HG02852 (cell line): ENCODE measurements around the gene SMYD3.

Source experiments
- ATAC-seq: cut with Tn5 transposase; IDR thresholded peaks from one replicate; pipeline ENCODE4 v1.9.1; 2021; ENCODE audit warnings: mild to moderate bottlenecking, moderate library complexity; ENCODE audit not compliant: unreplicated experiment

The SMYD3 gene

DNA sequence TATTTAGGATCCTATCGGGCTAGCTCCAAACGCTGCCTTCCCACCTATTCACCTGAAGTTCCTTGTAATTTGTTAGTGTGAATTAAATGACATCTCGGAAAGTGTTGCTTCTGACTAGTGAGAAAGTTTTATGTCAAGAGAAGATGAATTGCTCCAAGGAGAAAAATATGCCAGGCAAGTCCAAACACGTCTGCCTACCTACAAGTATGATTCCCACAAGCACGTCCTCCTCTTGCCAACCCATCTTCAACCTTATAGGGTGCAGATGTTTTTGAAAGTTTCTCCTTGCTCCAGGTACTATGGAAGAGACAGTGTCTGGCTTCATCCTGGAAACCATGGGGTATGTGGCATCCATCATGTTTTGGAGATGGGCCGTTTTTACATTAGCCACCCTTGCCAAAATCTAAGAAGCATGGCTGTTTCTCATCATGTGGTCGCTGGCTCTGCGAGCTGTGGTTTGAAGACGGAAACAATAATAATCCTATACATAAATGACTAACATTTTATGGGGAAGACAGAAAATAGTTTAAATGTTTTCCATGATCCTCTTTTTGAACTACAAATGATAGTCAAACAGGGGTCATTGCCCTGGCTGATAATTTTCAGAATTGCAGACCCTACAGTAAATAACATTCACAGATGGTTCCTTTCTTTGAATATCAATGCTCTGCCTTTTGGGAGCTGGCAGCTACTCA lies 505.8 kb downstream of the SMYD3 start:
- ATAC-seq, result no peak

GRCh38 chr1:246000638-246001015 lies 506.5 kb downstream of the SMYD3 start:
- no peak for ATAC-seq

- peak; percentile 78 for ATAC-seq
These were observed 507.1 kb downstream of the SMYD3 start for GRCh38 chr1:245999697-246000637.

- ATAC-seq, result no peak
These were observed 509.4 kb downstream of the SMYD3 start for GRCh38 chr1:245997471-245998258.

- no peak for ATAC-seq
These were observed 510.3 kb downstream of the SMYD3 start for GRCh38 chr1:245996811-245997210.

DNA sequence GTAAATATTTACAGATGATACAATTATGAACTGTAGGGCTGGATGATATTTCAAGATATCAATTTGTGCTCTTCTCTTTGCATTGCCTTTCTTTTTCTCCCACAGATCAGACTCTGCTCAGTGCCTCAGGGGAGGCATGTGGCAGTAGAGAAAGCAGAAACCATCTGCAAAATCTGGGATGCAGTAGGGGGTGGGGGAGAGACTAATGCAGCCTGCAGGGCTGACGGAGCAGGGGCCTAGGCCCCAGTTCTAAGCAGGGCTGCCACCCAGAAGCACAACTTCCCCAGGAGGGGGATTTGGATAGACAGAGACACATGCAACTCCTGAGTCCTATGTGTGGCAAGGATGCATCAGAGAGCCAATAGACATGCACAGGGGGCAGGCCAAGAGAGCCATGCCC lies 511.6 kb downstream of the SMYD3 start:
- no peak for ATAC-seq

GRCh38 chr1:245991266-245991665 lies 515.8 kb downstream of the SMYD3 start:
- ATAC-seq, result no peak

DNA sequence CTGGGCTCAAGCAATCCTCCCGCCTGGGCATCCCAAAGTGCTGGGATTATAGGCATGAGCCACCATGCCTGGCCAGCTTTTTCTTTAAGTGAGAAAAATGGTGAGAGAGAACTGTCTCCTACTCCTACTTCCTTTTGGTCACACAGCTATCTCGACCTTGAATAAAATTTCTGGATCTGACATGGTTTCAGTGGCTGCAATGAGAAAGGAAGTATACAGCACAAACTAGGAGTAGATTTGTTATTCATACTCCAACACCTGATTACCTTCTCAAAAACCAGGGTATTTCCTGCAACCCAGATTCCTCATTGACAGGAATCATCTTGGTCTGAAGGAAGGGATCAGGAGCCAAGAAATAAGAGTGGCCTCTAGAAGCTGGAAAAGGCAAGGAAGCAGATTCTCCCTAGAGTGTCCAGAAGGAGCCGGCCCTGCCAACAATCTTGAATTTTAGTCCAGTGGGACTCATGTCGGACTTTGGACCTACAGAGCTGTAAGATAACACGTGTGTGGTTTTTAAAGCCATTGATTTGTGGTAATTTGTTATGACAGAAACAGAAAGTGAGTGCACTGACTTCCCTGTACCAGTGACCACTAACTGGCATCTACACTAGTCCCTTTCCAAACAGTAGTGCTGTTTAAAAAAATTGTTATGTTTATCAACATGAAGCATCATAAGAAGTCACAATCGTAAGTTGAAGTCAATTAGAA lies 516.6 kb downstream of the SMYD3 start:
- no peak for ATAC-seq

- ATAC-seq, result no peak
These were observed 518.5 kb downstream of the SMYD3 start for GRCh38 chr1:245988393-245989078.

DNA sequence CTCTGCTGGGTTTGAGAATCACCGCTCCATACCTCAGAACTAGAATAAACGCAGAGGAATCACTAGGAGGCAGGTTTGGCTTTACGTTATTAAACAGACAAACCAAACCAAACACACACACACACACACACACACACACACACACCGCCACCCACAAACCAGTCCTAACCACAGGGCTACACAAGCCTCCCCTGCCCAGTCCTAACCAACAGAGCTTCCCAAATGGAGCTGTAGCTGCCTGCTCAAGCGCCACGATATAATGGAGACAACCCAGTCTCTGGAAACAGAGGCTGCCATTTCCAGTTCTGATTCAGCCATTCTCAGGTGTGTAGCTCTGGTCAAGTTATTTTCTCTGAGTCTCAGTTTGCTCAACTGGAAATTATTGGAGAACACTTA lies 519.1 kb downstream of the SMYD3 start:
- no peak for ATAC-seq

GRCh38 chr1:245987577-245987976 lies 519.5 kb downstream of the SMYD3 start:
- ATAC-seq, result no peak

- ATAC-seq, result no peak
These were observed 519.9 kb downstream of the SMYD3 start for GRCh38 chr1:245987219-245987545.

DNA sequence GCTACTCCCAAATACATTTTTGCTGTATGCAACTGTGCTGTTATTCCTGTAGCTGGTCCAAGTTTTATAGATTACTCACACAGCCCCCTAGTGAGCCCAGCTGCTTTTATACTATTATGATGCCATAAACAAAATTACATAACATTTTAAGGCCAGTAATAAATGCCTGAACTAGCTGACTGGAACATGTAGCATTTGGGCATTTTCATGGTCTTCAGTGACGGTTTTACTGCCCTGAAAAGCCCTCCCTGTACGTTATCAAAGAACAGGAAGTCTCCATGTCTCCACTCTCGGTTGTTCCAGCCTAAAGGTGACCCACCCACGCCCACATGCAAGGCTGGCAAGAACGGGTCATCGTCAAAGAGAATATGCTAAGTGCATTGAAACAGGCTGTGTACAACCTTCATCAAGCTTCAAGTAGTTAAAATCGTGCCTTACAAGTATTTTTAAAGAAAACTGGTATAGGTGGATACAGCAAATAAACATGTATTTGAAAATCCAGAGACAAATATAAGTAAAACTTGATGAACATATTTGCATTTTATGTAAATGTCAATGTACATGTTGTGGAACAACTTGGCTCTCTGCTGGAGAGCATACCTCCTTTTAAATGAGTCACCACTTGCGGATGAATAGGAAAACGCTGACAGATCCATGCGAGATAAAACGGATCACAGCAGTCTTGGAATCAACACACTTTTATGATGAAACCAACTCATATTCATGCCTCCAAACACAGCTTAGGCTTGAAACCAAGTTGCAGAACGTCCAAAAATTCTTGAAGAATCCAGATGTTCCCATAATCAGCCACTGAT lies 520.5 kb downstream of the SMYD3 start:
- no peak for ATAC-seq

DNA sequence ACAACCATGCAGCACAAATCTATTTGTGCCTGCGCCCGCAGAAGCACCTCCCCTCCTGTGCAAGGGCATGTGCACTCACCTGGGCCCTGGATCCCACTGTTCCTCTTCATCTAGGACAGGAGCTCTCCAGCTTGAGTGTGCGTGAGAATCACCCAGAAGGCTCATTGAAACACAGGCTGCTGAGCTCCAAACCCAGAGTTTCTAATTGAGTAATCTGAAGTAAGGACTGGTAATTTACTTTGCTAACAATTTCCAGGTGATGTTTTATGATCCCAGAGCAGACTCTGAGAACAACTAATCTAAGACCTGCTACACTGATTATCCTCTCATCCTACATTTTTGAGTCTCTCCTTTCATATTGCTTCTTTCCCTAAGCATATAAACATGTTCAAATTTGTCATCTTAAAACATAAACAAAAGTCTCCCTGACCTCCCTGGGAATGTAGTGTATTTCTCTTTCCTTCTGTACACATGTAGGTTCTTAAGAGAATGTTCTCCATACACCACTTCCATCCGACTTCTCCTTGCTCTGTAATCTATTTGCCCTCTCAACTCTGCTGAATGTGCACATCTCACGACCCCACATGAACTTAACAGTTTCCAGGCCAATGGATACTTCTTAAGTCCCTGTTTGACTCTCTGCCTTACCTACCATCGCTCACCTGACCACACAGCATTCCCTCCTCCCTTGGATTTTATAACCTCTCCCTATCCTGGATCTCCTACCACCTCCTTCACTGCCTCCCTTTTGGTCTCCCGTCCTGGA lies 522.5 kb downstream of the SMYD3 start:
- no peak for ATAC-seq

GRCh38 chr1:245983294-245983967 lies 523.6 kb downstream of the SMYD3 start:
- no peak for ATAC-seq

DNA sequence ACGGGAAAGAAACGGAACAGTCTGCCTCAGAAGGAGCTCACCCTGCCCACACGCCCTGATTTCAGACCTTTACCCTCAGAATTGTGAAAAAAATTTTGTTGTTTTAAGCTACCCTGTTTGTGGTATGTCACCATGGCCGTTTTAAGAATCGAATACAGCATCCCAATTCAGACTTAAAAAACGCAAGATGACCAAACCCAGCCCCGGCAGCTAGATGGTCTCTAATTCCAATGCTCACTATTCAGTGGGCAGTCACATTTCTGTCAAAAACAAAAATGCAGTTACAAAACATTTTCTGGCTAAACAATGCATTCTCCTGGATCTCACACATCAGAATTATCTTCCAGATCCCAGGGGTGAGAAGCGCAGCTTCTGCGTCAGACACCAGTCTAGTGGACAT lies 527.5 kb downstream of the SMYD3 start:
- no peak for ATAC-seq

GRCh38 chr1:245978915-245979314 lies 528.2 kb downstream of the SMYD3 start:
- no peak for ATAC-seq

- ATAC-seq, result no peak
These were observed 534.6 kb downstream of the SMYD3 start for GRCh38 chr1:245972476-245972875.
